Endothelial cell of umbilical vein (primary cell): ENCODE measurements around the gene PCDHA4.
"Not testable (repeated sequence)": the region's sequence is repeated elsewhere in the genome, so short reads cannot be mapped to it uniquely, and the experiment has no call there.

Experiments used
- EZH2 ChIP-seq: IDR thresholded peaks from 2 replicates; pipeline ENCODE4 v1.6.1; 2012; ENCODE audit warnings: borderline replicate concordance, low read depth, mild to moderate bottlenecking, moderate library complexity, low read length, inconsistent platforms; ENCODE audit not compliant: severe bottlenecking
- JUN ChIP-seq: IDR thresholded peaks from 2 replicates; pipeline ENCODE4 v1.6.1; 2011; ENCODE audit warnings: borderline replicate concordance, low read depth; ENCODE audit not compliant: insufficient read length, insufficient read depth
- MAX ChIP-seq: IDR thresholded peaks from 2 replicates; pipeline ENCODE4 v1.6.1; 2011; ENCODE audit not compliant: insufficient read depth, insufficient read length
- MYC ChIP-seq: IDR thresholded peaks from one replicate; pipeline ENCODE4 v1.6.1; 2011; ENCODE audit warnings: mild to moderate bottlenecking, low read depth, low read length
- POLR2A ChIP-seq: IDR thresholded peaks from 2 replicates; pipeline ENCODE4 v1.6.1; 2012; ENCODE audit warnings: low read depth, mild to moderate bottlenecking, control low read depth, low read length
- POLR2AphosphoS5 ChIP-seq: IDR thresholded peaks from 2 replicates; pipeline ENCODE4 v1.6.1; 2012; ENCODE audit warnings: low read depth, mild to moderate bottlenecking, control low read depth, low read length, moderate library complexity; ENCODE audit not compliant: insufficient read depth
- TF ChIP-seq, protein P1 (sequence below), 2 donors: IDR thresholded peaks; 1 replicate in 1 of 2; 2 replicates in 1 of 2; pipeline ENCODE4 v1.5.1; 2011; ENCODE audit warnings: low read length in 2 of 2, mild to moderate bottlenecking in 2 of 2, moderate library complexity in 2 of 2, control low read depth in 1 of 2, inconsistent platforms in 1 of 2, low read depth in 1 of 2; ENCODE audit not compliant: insufficient read depth in 1 of 2; ENCODE audit errors: extremely low read depth in 1 of 2

GRCh38 chr5:140822969-140823368 is 16.1 kb downstream of the PCDHA4 start:
- not testable (repeated sequence) for TF ChIP-seq POLR2A, POLR2AphosphoS5, MAX, MYC, EZH2, JUN
- TF ChIP-seq, protein P1, sequence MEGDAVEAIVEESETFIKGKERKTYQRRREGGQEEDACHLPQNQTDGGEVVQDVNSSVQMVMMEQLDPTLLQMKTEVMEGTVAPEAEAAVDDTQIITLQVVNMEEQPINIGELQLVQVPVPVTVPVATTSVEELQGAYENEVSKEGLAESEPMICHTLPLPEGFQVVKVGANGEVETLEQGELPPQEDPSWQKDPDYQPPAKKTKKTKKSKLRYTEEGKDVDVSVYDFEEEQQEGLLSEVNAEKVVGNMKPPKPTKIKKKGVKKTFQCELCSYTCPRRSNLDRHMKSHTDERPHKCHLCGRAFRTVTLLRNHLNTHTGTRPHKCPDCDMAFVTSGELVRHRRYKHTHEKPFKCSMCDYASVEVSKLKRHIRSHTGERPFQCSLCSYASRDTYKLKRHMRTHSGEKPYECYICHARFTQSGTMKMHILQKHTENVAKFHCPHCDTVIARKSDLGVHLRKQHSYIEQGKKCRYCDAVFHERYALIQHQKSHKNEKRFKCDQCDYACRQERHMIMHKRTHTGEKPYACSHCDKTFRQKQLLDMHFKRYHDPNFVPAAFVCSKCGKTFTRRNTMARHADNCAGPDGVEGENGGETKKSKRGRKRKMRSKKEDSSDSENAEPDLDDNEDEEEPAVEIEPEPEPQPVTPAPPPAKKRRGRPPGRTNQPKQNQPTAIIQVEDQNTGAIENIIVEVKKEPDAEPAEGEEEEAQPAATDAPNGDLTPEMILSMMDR (IDR thresholded peaks at IDR 0.05; ENCODE audit: extremely low read depth in 1 of 2, insufficient read depth in 1 of 2, low read depth in 1 of 2, low read length in 2 of 2), result not testable (repeated sequence)
